ENCODE measurements around the gene FAM184A.
"Not testable (repeated sequence)": the region's sequence is repeated elsewhere in the genome, so short reads cannot be mapped to it uniquely, and the experiment has no call there.

FAM184A gene

DNA sequence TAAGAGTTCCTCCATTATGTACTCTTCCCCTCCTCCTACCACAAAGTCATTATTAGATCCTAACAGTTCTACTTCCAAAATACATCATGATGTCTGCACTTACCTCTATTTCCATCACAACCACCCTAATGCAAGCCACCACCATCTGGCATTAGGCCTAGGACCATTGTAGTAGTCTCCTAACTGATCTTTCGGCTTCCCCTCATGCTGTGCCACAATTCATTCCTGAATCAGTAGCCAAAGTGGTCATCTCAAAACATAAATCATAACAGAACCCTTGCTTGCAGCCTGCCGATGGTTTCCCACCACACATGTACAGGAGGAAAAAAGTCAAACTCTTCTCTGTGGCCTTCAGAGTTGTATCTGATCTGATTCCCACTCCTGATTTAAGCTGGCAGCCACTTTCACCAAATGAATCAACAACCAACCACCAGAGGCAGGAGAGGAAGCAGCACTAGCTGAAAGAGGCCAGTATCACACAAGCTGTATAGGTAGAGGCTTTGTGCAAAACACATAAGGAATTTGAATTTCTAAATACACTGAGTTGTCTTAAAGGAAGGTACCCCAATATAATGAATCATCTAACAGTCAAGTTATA lies 26.1 kb downstream of the FAM184A start:
- no peak for DNase-seq (ENCODE audit: low spot score)

DNA sequence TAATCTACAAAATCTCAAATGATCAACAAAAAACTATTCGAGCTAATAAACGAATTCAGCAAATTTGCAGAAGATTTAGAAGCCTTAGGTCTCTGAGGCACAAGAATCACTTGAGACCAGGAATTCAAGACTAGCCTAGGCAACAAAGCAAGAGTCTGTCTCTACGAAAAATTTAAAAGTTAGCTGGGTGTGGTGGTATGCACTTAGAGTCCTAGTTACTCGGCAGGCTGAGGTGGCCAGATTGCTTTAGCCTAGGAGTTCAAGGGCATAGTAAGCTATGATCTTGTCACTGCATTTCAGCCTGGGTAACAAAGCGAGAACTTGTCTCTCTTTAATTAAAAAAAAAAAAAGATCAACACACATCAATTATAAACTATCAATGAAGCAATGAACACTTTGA lies 34.2 kb downstream of the FAM184A start:
- DNase-seq (ENCODE audit: low spot score): no peak

DNA sequence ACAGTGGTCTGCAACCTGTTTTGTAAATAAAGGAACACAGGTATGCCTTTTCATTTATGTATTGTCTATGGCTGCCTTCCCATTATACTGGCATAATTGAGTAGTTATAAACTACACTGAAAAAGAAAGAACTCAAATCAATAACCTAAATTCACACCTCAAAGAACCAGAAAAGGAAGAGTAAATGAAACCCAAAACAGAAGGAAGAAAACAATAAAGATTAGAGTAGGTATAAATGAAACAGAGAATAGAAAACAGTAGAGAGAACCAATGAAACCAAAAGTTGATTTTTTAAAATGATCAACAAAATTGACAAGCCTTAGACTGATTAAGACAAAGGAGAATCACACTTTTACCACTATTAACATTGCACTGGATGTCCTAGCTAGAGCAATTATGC lies 34.7 kb downstream of the FAM184A start:
- DNase-seq (ENCODE audit: low spot score): no peak

DNA sequence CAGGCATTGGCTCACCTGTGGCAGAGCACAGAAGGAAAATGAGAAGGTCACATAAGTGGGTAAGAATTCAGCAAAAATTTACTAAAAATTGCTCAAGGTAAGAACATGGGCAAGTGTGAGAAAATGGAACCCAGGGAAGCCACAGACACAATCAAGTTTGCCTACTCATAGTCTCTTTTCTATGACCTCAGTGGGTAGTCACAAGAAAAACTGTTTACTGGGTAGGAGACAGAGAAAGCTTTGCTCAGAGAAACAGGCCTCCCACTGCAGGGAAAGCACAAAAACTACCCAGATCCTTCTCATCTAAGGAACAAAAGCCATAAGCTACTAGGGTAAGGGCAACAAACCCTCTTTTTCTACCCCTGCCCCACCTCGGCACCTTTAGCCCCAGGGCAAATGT lies 35.2 kb downstream of the FAM184A start:
- no peak for DNase-seq (ENCODE audit: low spot score)

DNA sequence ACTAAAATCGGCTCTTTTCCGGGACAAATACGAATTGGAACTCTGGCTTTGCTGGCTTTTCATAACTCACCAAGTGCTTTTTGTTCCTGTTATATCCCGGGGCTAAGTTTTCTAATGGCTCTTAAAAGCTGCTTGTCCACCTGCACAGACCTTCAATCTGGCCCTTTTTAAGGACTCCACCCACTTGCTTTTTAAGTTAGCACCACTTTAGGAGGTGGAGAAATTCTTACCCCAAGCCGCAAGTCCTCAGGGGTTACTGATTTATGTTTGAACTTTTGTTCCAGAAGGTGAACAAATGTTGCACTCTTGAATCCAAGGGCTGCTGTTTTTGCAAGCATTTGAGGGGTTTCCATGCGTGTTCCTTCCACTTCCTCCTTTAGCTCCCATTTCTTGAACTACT lies 37.8 kb downstream of the FAM184A start:
- no peak for DNase-seq (ENCODE audit: low spot score)

DNA sequence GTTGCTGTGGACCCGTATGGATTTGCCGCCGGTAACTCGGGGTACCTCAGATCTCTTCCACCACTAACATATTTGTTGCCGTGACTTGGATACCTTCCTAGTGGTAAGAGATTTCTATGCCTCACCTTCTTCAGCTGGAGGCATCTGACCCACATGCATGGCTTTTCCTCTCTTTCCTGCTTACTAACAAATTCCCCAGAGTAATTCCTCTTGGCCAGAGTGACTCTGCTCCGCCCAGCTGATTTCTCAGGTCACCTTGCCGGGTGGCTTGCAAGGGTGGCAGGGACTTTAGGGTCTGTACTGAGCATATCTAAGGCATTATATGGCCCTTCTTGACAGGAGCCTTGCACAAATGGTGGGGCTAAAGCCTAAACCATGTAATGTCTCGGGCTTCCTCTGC lies 38.2 kb downstream of the FAM184A start:
- DNase-seq (ENCODE audit: low spot score): no peak

DNA sequence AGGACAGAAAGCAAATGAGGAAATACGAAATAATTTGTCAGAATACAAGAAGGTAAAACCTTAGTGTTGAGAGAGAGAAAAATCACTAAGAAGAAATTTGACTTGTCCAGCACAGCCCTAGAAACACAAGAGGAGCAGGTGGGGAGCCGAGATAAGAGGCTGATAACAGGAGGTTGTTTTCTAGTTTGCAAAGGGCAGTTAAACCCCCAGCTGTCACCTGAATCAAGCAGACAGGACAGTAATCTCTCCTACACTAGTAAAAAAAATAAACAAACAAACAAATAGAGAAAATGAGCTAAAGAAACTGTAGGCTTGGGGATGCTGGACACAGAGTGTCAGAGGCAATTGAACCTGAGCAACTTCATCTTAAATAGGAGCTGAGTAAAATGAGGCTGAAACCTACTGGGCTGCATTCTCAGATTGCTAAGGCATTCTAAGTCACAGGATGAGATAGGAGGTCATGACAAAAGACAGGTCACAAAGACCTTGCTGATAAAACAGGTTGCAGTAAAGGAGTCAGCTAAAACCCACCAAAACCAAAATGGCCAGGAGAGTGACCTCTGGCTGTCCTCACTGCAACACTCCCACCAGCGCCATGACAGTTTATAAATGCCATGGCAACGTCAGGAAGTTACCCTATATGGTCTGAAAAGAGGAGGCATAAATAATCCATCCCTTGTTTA lies 40.4 kb downstream of the FAM184A start:
- no peak for DNase-seq (ENCODE audit: low spot score)

DNA sequence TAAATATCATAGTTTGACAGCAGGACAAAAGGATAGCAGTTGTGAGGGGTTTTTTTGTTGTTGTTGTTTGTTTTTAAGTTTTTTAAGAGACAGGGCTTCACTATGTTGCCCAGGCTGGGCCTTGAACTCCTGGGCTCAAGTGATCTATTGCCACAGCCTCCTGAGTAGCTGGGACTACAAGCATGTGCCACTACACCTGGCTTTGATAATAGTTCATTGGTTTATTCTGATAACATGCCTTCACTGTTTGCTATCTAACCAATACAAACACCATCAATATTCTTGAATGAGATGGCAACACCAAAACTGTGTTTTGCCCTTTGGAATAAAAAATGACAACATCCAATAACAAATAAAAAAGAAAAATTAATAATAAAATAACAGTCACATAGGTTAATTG lies 41.2 kb downstream of the FAM184A start:
- DNase-seq (ENCODE audit: low spot score): no peak

DNA sequence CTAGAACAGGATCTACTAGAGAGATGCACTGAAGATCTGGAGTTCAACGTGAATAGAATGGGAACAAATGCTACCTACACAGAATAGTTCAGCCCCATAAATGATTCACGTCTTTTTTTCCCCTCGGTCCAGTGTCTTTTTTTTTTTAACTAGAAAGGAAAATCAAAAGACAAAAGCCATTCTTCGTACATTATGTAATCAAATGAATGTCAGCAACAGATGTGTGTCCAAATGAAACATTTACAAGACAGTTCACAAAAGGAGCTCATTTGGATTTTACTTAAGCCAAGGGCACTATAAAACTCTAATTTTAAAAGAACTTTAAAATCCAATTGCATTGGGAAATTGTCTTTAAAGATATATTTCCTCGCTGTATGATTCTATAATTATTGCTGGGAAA lies 42.4 kb downstream of the FAM184A start:
- no peak for DNase-seq (ENCODE audit: low spot score)

DNA sequence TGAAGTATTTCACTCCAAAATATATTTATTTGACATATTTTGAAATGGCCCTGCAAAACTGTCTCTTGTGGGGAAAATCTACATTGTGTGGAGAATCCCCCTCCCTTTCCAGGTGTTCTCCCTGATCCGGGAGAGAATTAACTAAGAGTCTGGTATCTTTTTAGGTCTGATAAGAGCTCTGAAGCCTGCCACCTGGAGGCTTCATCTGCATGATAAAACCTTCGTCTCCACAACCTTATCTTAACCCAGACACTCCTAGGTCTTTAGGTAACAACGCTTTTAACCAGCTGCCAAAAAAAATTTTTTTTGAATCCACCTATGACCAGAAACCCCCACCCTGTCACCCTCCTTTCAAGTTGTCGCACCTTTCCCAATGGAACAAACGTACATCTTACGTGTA lies 43.0 kb downstream of the FAM184A start:
- no peak for DNase-seq (ENCODE audit: low spot score)

DNA sequence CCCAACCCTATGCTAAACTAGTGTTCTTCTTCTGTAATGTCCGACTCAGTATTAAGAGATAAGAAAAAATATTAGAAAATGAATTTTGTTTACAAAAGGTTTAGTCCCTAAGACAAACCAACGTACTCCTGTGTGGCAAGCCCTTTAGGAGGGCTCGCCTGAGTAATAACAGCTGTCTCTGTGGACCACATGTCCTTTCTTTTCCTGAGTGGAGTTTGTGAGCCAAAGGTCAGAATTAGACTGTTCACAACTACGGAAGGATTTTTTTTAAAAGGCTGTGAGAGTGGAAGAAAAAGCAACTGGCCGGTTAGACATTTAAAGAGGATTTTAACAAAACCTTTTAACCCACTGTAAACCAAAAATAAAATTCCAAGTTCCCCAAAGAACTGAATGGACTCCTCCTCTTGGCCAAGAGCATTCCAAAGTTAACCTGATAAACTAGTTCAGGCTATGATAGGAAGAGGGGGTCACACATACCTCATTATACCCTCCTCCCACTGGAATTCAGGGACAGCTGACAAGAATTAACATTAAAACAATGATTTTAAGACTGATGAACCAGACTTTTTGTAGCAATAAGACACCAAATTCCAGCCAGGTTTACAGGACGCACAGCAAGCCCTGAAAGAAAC lies 43.5 kb downstream of the FAM184A start:
- DNase-seq (ENCODE audit: low spot score): no peak

DNA sequence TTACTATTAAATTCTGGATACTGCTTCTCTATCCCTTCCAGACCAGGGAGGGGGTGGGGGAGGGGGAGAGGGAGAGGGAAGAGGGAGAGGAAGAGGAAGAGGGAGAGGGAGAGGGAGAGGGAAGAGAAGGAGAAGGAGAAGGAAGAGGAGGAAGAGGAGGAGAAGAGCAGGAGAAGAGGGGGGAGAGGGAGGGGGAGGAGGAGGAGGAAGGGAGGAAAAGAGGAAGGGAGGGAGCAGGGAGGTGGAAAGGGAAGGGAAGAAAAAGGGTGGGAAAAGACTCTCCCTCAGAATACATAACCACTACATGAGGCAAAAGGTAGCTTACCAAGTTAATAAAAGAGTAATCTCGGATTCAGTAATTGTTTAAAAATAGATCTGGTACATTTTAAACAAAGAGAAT lies 46.0 kb downstream of the FAM184A start:
- DNase-seq (ENCODE audit: low spot score): no peak

DNA sequence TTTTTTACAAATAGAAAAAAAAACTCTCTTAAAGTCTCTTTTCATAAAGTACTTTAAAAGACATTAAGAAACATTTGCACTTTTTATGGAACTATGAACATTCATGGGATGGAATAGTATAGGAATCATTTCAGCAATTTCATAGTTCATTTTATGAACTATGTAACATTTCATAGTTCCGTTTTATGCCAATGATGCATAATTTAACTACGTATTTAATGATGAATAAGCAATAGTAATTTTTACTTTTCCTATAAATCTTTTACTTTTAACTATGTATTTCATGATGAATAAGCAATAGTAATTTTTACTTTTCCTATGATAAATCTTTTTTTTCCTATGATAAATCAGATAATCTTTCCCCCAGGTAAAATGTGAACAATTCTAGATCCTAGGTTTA lies 47.7 kb downstream of the FAM184A start:
- no peak for DNase-seq (ENCODE audit: low spot score)

DNA sequence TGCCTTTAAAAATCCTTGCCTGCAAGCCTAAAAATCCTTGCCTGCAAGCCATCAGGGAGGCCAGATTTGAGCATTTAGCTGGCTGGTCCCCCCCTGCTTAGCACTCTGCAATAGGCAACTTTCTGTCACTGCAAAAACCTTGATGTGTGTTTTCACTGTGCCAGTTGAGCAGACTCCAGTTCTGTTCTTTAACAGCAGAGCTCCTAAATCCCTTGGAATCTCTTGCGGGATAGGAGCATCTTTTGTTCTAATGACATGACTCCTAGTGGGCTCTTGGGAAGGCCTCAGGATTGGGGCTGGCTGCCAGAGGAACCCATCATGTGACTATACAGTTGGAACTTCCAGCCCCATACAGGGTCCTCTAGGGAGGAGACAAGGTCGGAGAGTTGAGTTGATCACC lies 50.4 kb downstream of the FAM184A start:
- DNase-seq (ENCODE audit: low spot score): no peak

DNA sequence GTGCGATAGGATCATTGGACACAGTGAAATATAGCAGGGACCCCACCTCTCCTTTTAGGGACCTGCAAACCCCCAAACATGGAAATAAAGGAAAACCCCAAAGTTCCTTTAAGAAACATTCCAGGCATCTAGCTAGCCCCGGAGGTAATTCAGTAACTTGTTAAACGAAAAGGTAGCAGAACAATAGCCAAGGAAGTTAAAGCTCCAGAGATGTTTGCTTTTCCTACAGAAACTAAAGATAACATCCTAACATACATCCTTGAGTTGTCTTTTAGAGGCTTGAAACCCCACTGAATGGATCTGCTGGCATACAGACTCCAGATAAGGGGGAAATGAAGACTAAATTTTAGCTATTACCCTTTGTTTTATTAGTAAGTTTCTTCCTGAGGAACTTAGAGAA lies 51.0 kb downstream of the FAM184A start:
- no peak for DNase-seq (ENCODE audit: low spot score)

DNA sequence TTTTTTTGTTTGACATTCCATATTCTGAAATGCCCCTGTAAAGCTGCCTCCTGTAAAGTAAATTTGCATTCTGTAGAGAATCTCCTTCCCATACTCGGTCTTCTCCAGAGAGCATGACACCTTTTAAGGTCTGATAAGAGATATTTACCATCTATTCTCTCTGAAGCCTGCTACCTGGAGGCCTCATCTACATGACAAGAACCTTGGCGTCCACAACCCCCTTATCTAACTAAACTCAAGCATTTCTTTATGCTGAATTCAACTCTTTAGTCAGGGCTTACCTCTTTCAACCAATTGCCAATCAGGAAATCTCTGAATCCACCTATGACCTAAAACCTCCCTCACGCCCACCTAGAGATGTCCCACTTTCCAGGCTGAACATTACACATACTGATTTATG lies 51.6 kb downstream of the FAM184A start:
- no peak for DNase-seq (ENCODE audit: low spot score)

DNA sequence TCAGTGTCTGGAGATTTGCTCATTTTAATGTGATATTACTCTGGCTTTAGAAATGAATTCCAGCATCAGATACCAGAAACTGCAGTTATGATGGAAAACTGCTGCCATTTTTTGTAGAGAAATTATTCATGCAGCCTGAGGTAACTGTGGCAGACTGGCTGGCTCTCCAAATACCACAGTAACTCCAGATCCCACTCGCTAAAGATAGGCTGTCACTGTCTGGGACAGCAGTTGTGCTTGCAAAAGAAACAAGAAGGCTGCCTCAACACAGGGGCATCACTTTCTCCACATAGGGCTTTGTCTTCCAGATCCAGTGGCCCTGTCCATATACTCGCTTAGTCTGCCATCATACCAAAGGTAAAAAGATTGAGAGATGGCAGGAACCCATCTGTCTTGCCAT lies 52.7 kb downstream of the FAM184A start:
- no peak for DNase-seq (ENCODE audit: low spot score)

DNA sequence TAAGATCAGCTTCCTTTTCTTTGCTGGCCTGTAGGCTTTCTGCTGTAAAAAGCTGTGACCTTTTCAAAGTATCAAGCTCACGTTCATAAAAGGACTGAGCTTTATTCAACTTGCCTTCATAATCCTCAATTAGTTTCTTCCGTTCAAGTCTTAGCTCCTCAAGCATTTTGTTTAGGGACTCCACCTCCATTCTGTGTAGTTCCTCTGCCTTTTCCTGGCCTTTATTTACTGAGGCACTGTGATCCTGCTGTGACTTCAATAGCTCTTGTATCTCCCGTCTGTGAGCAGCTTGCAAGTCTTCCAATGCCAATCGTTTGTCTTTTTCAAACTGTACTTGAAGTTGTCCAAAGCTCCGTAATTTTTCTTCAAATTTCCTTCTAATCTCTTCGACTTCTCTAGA lies 54.4 kb downstream of the FAM184A start:
- DNase-seq (ENCODE audit: low spot score): no peak

DNA sequence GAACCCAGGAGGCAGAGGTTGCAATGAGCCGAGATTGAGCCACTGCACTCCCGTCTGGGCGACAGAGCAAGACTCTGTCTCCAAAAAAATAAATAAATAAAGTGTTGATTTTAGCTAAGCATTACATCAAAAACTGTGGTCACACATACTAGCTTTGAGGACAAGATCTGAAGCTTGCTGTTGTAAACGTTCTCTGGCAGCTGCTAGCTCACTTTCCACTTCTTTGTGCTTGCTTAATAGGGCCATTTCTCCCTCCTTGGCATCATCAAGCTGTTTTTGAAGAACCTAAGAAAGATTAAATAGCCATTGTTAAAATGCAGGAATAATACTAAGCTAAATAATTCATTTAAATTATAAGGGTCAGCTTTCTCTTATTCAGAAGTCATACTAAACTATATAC lies 55.7 kb downstream of the FAM184A start:
- no peak for DNase-seq (ENCODE audit: low spot score)

DNA sequence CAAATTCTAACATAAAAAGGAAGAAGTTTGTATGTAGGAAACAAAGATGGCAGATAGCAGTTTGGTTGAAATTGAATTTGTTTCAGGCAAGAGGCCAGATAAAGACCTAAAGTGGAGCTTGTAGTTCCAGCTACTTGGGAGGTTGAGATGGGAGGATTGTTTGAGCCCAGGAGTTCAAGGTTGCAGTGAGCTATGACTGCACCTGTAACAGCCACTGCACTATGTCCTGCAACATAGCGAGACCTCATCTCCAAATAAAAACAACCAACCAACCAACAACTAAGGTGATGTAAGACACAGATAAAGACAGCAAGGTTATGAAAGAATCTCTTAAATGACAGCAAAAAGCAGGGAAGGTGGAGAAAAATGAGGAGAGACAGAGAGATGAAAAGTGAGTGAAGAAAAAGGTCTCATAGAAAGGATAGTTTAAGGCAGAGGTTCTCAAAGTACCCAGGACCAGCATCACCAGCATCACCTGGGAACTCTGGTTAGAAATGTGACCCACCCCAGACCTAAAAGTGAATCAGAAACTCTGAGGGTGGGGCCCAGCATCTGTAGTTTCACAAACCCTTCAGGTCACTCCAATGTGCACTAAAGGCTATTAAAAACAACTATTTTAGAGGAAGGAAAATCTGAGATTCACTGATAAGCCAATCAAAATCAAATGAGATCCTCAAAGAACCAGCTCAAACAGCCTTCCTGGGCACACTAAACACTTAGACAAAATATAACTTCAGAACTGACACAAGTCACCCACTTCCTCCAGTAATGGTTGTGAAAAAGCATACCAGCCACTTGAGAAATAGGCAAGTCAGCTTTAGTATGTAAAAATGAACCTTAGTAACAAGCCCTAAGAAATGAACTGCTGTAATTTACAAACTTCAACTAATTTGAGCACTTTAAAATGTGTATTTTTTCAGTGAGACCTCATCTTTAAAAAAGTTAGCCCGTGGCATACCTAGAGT lies 57.6 kb downstream of the FAM184A start:
- no peak for DNase-seq (ENCODE audit: low spot score)

DNA sequence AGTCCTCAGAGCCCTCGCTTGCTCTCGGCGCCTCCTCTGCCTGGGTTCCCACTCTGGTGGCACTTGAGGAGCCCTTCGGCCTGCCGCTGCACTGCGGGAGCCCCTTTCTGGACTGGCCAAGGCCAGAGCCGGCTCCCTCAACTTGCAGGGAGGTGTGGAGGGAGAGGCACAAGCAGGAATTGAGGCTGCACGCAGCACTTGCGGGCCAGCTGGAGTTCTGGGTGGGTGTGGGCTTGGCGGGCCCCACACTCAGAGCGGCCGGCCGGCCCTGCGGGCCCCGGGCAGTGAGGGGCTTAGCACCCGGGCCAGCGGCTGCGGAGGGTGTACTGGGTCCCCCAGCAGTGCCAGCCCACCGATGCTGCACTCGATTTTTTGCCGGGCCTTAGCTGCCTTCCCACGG lies 63.3 kb downstream of the FAM184A start:
- DNase-seq (ENCODE audit: low spot score): not testable (repeated sequence)

DNA sequence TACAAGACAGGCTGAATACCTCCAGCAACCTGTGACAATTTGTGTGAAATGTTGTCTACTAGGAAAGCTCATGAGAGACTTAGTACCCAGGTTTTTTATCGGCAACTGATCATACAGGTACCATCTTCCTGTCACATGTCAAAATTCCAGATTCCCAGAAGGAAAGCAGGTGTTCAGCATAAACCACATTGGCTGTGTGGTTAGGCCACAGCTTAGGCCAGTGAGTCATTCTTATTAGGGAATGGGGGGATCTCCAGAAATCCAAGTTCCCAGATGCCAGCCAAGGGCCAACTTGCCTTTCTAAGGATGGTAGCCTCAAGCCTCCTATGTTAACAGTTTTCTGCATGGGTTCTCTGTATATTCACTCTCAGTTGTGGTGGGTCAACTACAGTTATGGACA lies 65.9 kb downstream of the FAM184A start:
- no peak for DNase-seq (ENCODE audit: low spot score)

DNA sequence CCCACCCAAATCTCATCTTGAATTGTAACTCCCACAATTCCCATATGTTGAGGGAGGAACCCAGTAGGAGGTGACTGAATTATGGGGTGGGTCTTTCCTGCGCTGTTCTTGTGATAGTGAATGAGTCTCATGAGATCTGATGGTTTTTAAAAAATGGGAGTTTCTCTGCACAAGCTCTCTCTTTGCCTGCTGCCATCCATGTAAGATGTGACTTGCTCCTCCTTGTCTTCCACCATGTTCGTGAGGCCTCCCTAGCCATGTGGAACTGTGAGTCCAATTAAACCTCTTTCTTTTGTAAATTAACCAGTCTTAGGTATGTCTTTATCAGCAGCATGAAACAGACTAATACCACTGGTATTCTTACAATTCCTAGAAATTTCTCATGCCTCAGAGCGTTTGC lies 69.2 kb downstream of the FAM184A start:
- not testable (repeated sequence) for DNase-seq (ENCODE audit: low spot score)

All from AG08396 (cell line).